Endothelial cell of umbilical vein (primary cell): ENCODE measurements around the gene MAP3K4. TPM values are rescaled to one million over a fixed set of nuclear protein-coding genes. Genes with fewer than 3 reads are reported as not detected.

Experiments used
- BruUV-seq: library from RNA; stranded (reverse); fragments of 400-500 nt; replicated peaks from 2 replicates; lab custom pipeline; 2021; lab: Mats Ljungman, UMichigan
- CTCF ChIA-PET: fragments of 300-600, 350-600 bp; sonication (Branson Sonifier 250); formaldehyde crosslinking; loops from one replicate; lab custom pipeline; 2021; ENCODE audit warnings: antibody characterized with exemption, inconsistent platforms; lab: Charles Lee
- POLR2A ChIA-PET: fragments of 300-600, 350-600 bp; sonication (Branson Sonifier 250); formaldehyde crosslinking; loops from one replicate; lab custom pipeline; 2021; ENCODE audit warnings: antibody characterized with exemption, inconsistent platforms; lab: Charles Lee
- DNase-seq: peaks from one replicate; pipeline ENCODE4 v3.0.0-alpha.2; 2011; ENCODE audit warnings: low read depth, low spot score
- FAIRE-seq: peaks from 2 replicates; lab custom pipeline; 2011; peaks lifted over from hg19 to GRCh38; lab: Jason Lieb, UNC
- H2AFZ ChIP-seq: 2 replicates; pipeline ENCODE4 v1.6.0; 2012; ENCODE audit warnings: low read depth, low read length, control low read depth, inconsistent platforms
- H3K27ac ChIP-seq: 2 replicates; pipeline ENCODE4 v1.5.1; 2011; ENCODE audit warnings: low read depth, mild to moderate bottlenecking, control low read depth, low read length, moderate library complexity; ENCODE audit not compliant: insufficient read depth
- H3K27me3 ChIP-seq, 2 experiments: 2 replicates each; pipeline versions ENCODE4 v1.6.0 to v1.6.1; 2011; ENCODE audit warnings: low read length in 2 of 2, mixed read lengths in 1 of 2; ENCODE audit not compliant: control insufficient read depth in 2 of 2, insufficient read depth in 2 of 2
- H3K36me3 ChIP-seq, 2 experiments: 2 replicates in 1 of 2; 3 replicates in 1 of 2; pipeline ENCODE4 v1.5.1; 2011; ENCODE audit warnings: low read length in 2 of 2, mild to moderate bottlenecking in 1 of 2, moderate library complexity in 1 of 2; ENCODE audit not compliant: control insufficient read depth in 2 of 2, insufficient read depth in 2 of 2; ENCODE audit errors: extremely low read depth in 1 of 2
- H3K4me1 ChIP-seq: 3 replicates; pipeline ENCODE4 v1.5.1; 2011; ENCODE audit warnings: mild to moderate bottlenecking, low read length; ENCODE audit not compliant: control insufficient read depth, insufficient read depth; ENCODE audit errors: extremely low read depth
- H3K4me2 ChIP-seq: 2 replicates; pipeline ENCODE4 v1.6.1; 2011; ENCODE audit warnings: low read length, control low read depth, mixed read lengths; ENCODE audit not compliant: insufficient read depth
- H3K4me3 ChIP-seq, 3 experiments: fragments of 200-600 bp in 1 of 3; sonication (generic), shearing (Covaris generic) in 1 of 3; replicated peaks in 1 of 3; 2 replicates each; pipeline ENCODE4 v1.5.1; 2011 to 2016; ENCODE audit warnings: control low read depth in 3 of 3, low read length in 3 of 3, mild to moderate bottlenecking in 2 of 3, inconsistent platforms in 1 of 3, low read depth in 1 of 3, moderate library complexity in 1 of 3; ENCODE audit not compliant: insufficient read depth in 1 of 3
- H3K79me2 ChIP-seq: 2 replicates; pipeline ENCODE4 v1.6.0; 2012; ENCODE audit warnings: low read length, inconsistent platforms; ENCODE audit not compliant: control insufficient read depth, insufficient read depth
- H3K9ac ChIP-seq: replicated peaks from 2 replicates; pipeline ENCODE3; 2011; ENCODE audit warnings: low read length, control low read depth; ENCODE audit not compliant: insufficient read depth; ENCODE audit errors: extremely low read depth
- H3K9me1 ChIP-seq: replicated peaks from 3 replicates; pipeline ENCODE4 v1.6.0; 2011; ENCODE audit warnings: mild to moderate bottlenecking, low read length; ENCODE audit not compliant: control insufficient read depth, insufficient read depth; ENCODE audit errors: extremely low read depth
- H3K9me3 ChIP-seq: replicated peaks from 2 replicates; pipeline ENCODE4 v1.5.1; 2012; ENCODE audit warnings: low read length, inconsistent platforms; ENCODE audit not compliant: control insufficient read depth, insufficient read depth
- H4K20me1 ChIP-seq: replicated peaks from 2 replicates; pipeline ENCODE3; 2011; ENCODE audit warnings: mild to moderate bottlenecking, low read length; ENCODE audit not compliant: control insufficient read depth, insufficient read depth; ENCODE audit errors: extremely low read depth
- CTCF ChIP-seq, 2 donors: IDR thresholded peaks; 1 replicate in 1 of 2; 2 replicates in 1 of 2; pipeline ENCODE4 v1.5.1; 2011; ENCODE audit warnings: low read length in 2 of 2, mild to moderate bottlenecking in 2 of 2, moderate library complexity in 2 of 2, control low read depth in 1 of 2, inconsistent platforms in 1 of 2, low read depth in 1 of 2; ENCODE audit not compliant: insufficient read depth in 1 of 2; ENCODE audit errors: extremely low read depth in 1 of 2
- EZH2 ChIP-seq: IDR thresholded peaks from 2 replicates; pipeline ENCODE4 v1.6.1; 2012; ENCODE audit warnings: borderline replicate concordance, low read depth, mild to moderate bottlenecking, moderate library complexity, low read length, inconsistent platforms; ENCODE audit not compliant: severe bottlenecking
- FOS ChIP-seq: IDR thresholded peaks from 2 replicates; pipeline ENCODE4 v1.6.1; 2011; ENCODE audit warnings: mild to moderate bottlenecking, low read length, moderate library complexity, borderline replicate concordance; ENCODE audit not compliant: insufficient read depth
- GATA2 ChIP-seq: IDR thresholded peaks from 2 replicates; pipeline ENCODE4 v1.7.0; 2011; ENCODE audit warnings: low read depth, mild to moderate bottlenecking, moderate library complexity, mixed read lengths, low read length; ENCODE audit not compliant: insufficient read length, insufficient read depth
- JUN ChIP-seq: IDR thresholded peaks from 2 replicates; pipeline ENCODE4 v1.6.1; 2011; ENCODE audit warnings: borderline replicate concordance, low read depth; ENCODE audit not compliant: insufficient read length, insufficient read depth
- MYC ChIP-seq: IDR thresholded peaks from one replicate; pipeline ENCODE4 v1.6.1; 2011; ENCODE audit warnings: mild to moderate bottlenecking, low read depth, low read length
- POLR2A ChIP-seq: IDR thresholded peaks from 2 replicates; pipeline ENCODE4 v1.6.1; 2012; ENCODE audit warnings: low read depth, mild to moderate bottlenecking, control low read depth, low read length
- POLR2AphosphoS5 ChIP-seq: IDR thresholded peaks from 2 replicates; pipeline ENCODE4 v1.6.1; 2012; ENCODE audit warnings: low read depth, mild to moderate bottlenecking, control low read depth, low read length, moderate library complexity; ENCODE audit not compliant: insufficient read depth
- dilution Hi-C: fragments of 300-500 bp; cut with MboI; formaldehyde crosslinking; loops from one replicate; pipeline ENCODE4 v1.15.0; 2019; ENCODE audit warnings: low sequenced_read_pairs; ENCODE audit not compliant: extremely low pct_ligation_motif_present
- intact Hi-C: fragments of 100-400 bp; cut with micrococcal nuclease; formaldehyde crosslinking; loops from one replicate; pipeline ENCODE4 v1.10.0; 2022
- polyA plus RNA-seq, 4 experiments: library from polyadenylated mRNA; depleted of rRNA in 3 of 4; stranded (reverse) in 3 of 4; unstranded in 1 of 4; fragments of >200 nt; gene quantifications; 2 replicates each; pipeline versions ENCODE4 v1.2.1 to v1.2.3, GENCODE V29; 2011 to 2012; ENCODE audit warnings: missing spikeins in 1 of 4
- total RNA-seq: library from RNA; stranded (reverse); gene quantifications from 2 replicates; pipeline ENCODE4 v1.2.3, GENCODE V29; 2021
- TF ChIP-seq, protein P1 (sequence below): IDR thresholded peaks from 2 replicates; pipeline ENCODE4 v1.6.1; 2011; ENCODE audit not compliant: insufficient read depth, insufficient read length

MAP3K4 gene
- total and polyA plus RNA-seq, 2 donors (not counting 3 experiments of a cell fraction or from before 2014, with no cell fraction given), result 10.8 to 42.3 TPM

GRCh38 chr6:161061576-161061975 lies 70.0 kb downstream of the MAP3K4 start:
- CTCF ChIA-PET, result no interaction called here
- POLR2A ChIA-PET, result no interaction called here
- Histone ChIP-seq H3K79me2 (no peaks in the 10 kb centered on the region), H3K4me3 (no peak overlapping the region), H4K20me1 (no peaks in the 10 kb centered on the region), H3K9ac (no peak overlapping the region), H3K27ac (no peak overlapping the region), H3K27me3 (no peaks in the 10 kb centered on the region), H3K4me1 (no peaks in the 10 kb centered on the region), H3K4me2 (no peak overlapping the region), H3K9me3 (no peaks in the 10 kb centered on the region), H3K9me1 (no peaks in the 10 kb centered on the region), H2AFZ (no peak overlapping the region), H3K36me3 (no peaks in the 10 kb centered on the region)
- dilution Hi-C loops, result no loop called here
- intact Hi-C loops, result no loop called here
- FAIRE-seq, result no peak
- TF ChIP-seq MYC, result no peak
- no peak for TF ChIP-seq POLR2A
- TF ChIP-seq, protein P1, sequence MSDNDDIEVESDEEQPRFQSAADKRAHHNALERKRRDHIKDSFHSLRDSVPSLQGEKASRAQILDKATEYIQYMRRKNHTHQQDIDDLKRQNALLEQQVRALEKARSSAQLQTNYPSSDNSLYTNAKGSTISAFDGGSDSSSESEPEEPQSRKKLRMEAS, result no peak
- TF ChIP-seq POLR2AphosphoS5, result no peak
- no TSS peak for BruUV-seq
- no peak for DNase-seq

DNA sequence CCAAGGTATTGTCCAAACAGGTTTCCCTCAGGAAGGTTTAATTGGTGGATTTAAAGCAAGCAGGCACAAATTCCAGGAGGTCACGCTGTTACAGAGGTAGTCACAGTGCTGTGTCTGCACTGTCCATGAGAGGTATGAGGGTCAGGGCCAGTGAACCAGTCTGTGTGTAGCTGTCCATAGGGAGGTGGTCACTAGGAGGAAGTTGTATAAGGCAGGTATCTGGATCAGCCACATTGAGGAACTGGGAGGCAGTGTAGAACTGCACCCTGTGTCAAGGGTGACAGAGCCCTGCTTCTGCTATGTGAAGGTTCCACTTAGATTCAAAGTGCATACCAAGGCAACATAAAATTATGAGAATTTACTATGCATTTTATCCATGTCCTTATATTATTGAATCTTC lies 73.3 kb downstream of the MAP3K4 start:
- no peak for TF ChIP-seq POLR2A
- TF ChIP-seq, protein P1, result no peak
- TF ChIP-seq MYC, result no peak
- no peak for TF ChIP-seq POLR2AphosphoS5
- TF ChIP-seq CTCF (IDR thresholded peaks at IDR 0.05; ENCODE audit: extremely low read depth in 1 of 2, insufficient read depth in 1 of 2, low read depth in 1 of 2, low read length in 2 of 2), result no peak
- no peak for TF ChIP-seq GATA2
- TF ChIP-seq EZH2, result no peak
- no peak for TF ChIP-seq JUN
- no peak for TF ChIP-seq FOS
- Histone ChIP-seq H3K79me2 (peaks cover 2% of the 10 kb centered on the region), H4K20me1 (no peaks in the 10 kb centered on the region), H3K4me3 (no peak overlapping the region), H3K9me1 (no peaks in the 10 kb centered on the region), H3K36me3 (no peaks in the 10 kb centered on the region), H3K27me3 (no peaks in the 10 kb centered on the region), H3K27ac (no peak overlapping the region), H3K9ac (no peak overlapping the region), H2AFZ (no peak overlapping the region), H3K4me2 (no peak overlapping the region), H3K9me3 (no peaks in the 10 kb centered on the region), H3K4me1 (no peaks in the 10 kb centered on the region)
- intact Hi-C loops (no loop called here), dilution Hi-C loops (no loop called here)
- FAIRE-seq (no peak), DNase-seq (no peak)
- BruUV-seq, result no TSS peak
- ChIA-PET CTCF (no interaction called here), POLR2A (no interaction called here)
